ENCODE data around the gene ERN1.

GRCh38 chr17:64135000-64135399 lies 5.1 kb upstream of the ERN1 start:
- TF ChIP-seq CTCF (IDR thresholded peaks at IDR 0.05; ENCODE audit: poor library complexity, severe bottlenecking), result no peak
- TF ChIP-seq EP300 (conservative IDR thresholded peaks at IDR 0.05; ENCODE audit: poor library complexity, severe bottlenecking), result no peak
- no peak for TF ChIP-seq MXI1 (conservative IDR thresholded peaks at IDR 0.05; ENCODE audit: poor library complexity, severe bottlenecking)
- TF ChIP-seq POLR2AphosphoS5 (IDR thresholded peaks at IDR 0.05), result no peak
- no peak for TF ChIP-seq EZH2 (IDR thresholded peaks at IDR 0.05; ENCODE audit: borderline replicate concordance, insufficient read depth, low read length, poor library complexity, severe bottlenecking)
- TF ChIP-seq RAD21 (conservative IDR thresholded peaks at IDR 0.05), result no peak
- no peak for TF ChIP-seq TAF1 (IDR thresholded peaks at IDR 0.05; ENCODE audit: low read depth)
- TF ChIP-seq REST (IDR thresholded peaks at IDR 0.05; ENCODE audit: borderline replicate concordance), result no peak

All from neural cell (in vitro differentiated cells).